ENCODE results near the gene MOB3B. TPM values are rescaled to one million over a fixed set of nuclear protein-coding genes. Genes with fewer than 3 reads are reported as not detected.

The MOB3B gene
- total RNA-seq, 1 donor from 2014 or later = 11.0 TPM

DNA sequence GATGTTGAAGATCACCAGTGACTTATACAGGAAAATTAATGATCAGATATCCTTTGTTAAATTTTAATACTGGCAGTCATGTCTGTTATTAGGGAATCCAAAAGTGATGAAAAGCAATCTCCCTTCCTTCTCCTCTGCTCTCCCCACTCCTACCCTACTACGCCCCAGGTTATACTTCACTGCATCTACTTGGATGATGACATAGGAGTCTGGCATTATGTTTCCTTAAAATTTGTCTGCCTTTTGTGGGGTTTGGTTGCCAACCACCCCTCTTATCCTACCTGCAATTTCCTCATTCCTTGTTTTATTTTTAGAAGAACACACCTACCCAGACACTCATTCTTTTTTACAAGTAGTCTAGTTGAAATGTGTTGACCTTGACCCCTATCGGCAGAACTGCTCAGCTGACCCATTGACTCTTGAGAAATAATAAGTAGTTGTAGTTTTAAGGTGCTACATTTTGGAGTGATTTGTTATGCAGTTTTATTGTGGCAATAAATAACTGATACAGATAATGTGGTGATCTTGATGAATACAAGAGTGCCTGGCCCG, 5.1 kb upstream of the MOB3B start:
- H3K9me3 ChIP-seq = no peaks in the 10 kb centered on the region
- no peaks in the 10 kb centered on the region for H3K27me3 ChIP-seq
- no peak overlapping the region for H3K4me3 ChIP-seq
- H3K36me3 ChIP-seq = no peaks in the 10 kb centered on the region
- TF ChIP-seq POLR2AphosphoS5 (IDR thresholded peaks at IDR 0.05; ENCODE audit: insufficient read depth in 1 of 2, low read depth in 1 of 2) = no peak
- no peak for TF ChIP-seq POLR2A (IDR thresholded peaks at IDR 0.05)
- TF ChIP-seq, protein P1, sequence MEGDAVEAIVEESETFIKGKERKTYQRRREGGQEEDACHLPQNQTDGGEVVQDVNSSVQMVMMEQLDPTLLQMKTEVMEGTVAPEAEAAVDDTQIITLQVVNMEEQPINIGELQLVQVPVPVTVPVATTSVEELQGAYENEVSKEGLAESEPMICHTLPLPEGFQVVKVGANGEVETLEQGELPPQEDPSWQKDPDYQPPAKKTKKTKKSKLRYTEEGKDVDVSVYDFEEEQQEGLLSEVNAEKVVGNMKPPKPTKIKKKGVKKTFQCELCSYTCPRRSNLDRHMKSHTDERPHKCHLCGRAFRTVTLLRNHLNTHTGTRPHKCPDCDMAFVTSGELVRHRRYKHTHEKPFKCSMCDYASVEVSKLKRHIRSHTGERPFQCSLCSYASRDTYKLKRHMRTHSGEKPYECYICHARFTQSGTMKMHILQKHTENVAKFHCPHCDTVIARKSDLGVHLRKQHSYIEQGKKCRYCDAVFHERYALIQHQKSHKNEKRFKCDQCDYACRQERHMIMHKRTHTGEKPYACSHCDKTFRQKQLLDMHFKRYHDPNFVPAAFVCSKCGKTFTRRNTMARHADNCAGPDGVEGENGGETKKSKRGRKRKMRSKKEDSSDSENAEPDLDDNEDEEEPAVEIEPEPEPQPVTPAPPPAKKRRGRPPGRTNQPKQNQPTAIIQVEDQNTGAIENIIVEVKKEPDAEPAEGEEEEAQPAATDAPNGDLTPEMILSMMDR (IDR thresholded peaks at IDR 0.05) = no peak
- no peak for DNase-seq (ENCODE audit: extremely low spot score in 2 of 2)
- intact Hi-C loops (cut with DNase I) = no loop called here
- peaks cover 49% of the 10 kb centered on the region for H3K4me1 ChIP-seq
- H3K27ac ChIP-seq = peak overlapping the region; percentile 56

DNA sequence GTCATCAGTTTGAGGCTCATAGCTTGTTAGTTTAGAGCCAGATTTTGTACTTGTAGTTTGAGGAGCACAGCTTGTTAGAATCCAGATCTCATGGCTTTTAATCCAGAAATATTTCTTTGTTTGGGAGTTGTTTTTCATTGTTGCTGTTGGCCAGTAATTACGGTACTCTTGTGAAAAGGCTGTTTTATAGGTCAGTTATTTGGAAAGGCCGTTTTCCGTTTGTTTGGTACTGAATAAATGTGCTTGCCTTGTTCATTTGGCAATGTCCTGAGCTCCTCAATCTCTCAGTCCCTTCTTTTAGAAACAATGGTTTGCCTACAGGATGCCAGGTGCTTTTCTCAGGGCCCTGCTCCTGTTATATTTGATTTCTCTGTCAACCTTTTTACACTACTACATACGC, 4.5 kb upstream of the MOB3B start:
- no peaks in the 10 kb centered on the region for H3K27me3 ChIP-seq
- intact Hi-C loops (cut with DNase I) = no loop called here
- no peak for DNase-seq (ENCODE audit: extremely low spot score in 2 of 2)
- H3K9me3 ChIP-seq = no peaks in the 10 kb centered on the region
- TF ChIP-seq POLR2A (IDR thresholded peaks at IDR 0.05) = no peak
- peak in 1 of 2 donors; percentile 60 for TF ChIP-seq POLR2AphosphoS5 (IDR thresholded peaks at IDR 0.05; ENCODE audit: insufficient read depth in 1 of 2, low read depth in 1 of 2)
- TF ChIP-seq, protein P1 (IDR thresholded peaks at IDR 0.05) = no peak
- no peak overlapping the region for H3K4me3 ChIP-seq
- no peaks in the 10 kb centered on the region for H3K36me3 ChIP-seq
- H3K27ac ChIP-seq = peak overlapping the region; percentile 56
- peaks cover 44% of the 10 kb centered on the region for H3K4me1 ChIP-seq

DNA sequence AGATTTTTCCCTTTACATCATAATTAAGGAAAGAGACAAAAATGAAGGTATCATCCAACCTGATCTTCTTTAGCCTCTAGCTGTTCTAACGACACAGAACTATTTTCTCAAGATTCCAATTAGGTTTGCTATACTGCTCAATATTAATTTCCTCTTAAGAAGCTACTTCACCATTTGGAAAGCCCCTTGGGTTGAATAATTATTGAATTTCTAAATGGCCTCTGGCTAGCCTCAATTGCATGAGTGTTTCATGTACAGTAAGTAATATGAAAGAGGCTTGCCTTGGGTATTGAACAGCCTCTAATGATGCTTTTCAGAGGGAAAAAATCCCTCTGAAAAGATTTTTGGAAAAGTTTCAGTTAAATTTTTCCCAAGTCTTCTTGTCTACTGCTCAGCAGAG, 3.7 kb upstream of the MOB3B start:
- Histone ChIP-seq H3K36me3 (no peaks in the 10 kb centered on the region), H3K27ac (peak overlapping the region; percentile 56), H3K9me3 (no peaks in the 10 kb centered on the region), H3K4me1 (peaks cover 36% of the 10 kb centered on the region), H3K4me3 (no peak overlapping the region), H3K27me3 (no peaks in the 10 kb centered on the region)
- TF ChIP-seq, protein P1 (IDR thresholded peaks at IDR 0.05) = no peak
- no peak for TF ChIP-seq POLR2A (IDR thresholded peaks at IDR 0.05)
- no peak for TF ChIP-seq POLR2AphosphoS5 (IDR thresholded peaks at IDR 0.05; ENCODE audit: insufficient read depth in 1 of 2, low read depth in 1 of 2)
- DNase-seq (ENCODE audit: extremely low spot score in 2 of 2) = no peak
- intact Hi-C loops (cut with DNase I) = no loop called here

DNA sequence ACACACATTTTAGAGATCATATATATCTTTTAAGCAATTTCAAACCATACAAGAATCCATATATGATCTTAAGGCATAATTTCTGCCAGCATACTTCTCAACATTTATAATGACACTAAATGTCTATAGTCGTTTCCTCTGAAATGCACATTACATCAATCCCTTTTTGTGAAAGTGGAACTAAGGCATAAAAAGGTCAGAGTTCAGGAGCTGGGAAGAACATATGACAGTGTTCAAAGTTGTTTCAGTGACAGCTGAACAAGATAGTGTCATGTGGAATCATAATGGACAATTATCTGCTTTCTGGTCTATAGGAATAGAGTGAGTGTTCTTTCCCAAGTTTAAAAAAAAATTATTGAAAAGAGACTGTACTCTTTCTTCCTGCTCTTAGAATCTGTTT, 2.4 kb upstream of the MOB3B start:
- intact Hi-C loops (cut with DNase I) = no loop called here
- H3K27ac ChIP-seq = no peak overlapping the region
- H3K27me3 ChIP-seq = no peaks in the 10 kb centered on the region
- no peaks in the 10 kb centered on the region for H3K36me3 ChIP-seq
- peaks cover 45% of the 10 kb centered on the region for H3K4me1 ChIP-seq
- DNase-seq (ENCODE audit: extremely low spot score in 2 of 2) = no peak
- H3K4me3 ChIP-seq = no peak overlapping the region
- no peak for TF ChIP-seq POLR2AphosphoS5 (IDR thresholded peaks at IDR 0.05; ENCODE audit: insufficient read depth in 1 of 2, low read depth in 1 of 2)
- TF ChIP-seq POLR2A (IDR thresholded peaks at IDR 0.05) = no peak
- TF ChIP-seq, protein P1 (IDR thresholded peaks at IDR 0.05) = no peak
- no peaks in the 10 kb centered on the region for H3K9me3 ChIP-seq

DNA sequence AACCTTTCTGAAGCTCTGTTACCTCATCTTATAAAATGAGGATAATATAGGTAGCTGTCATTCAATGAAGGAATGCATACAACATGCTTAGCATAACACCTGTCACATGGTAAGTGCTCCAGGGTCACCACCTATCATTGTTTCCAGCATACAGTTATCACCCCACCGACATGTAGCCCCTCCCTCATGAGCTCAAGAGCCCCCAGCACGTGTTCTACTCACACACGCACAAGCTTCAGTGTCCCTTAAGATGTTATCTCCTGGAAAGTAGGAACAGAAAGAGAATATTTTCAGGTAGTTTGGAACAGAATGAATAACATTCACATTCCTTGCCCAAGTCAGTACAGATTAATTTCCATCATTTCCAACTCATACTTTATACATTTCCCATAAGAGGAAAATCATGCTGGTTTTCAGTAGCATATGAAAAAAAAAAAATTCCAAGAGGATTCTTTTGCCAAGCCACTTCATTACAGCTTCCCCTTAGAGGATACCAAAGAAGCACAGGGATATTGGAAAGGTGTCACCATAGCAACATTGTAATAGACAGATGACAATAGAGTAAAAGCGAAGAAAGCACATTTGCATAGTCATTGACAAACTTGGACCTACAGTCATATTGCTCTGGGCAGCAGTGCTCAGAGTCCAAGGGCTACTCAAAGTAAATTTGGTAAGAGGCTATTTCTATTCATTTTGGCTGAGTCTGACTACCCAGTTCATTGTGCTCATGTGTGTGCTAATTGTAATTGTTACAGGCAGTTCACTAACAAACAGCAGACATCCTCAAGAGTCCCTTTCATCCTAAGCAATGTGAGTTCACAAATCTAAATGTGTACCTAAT, 1.5 kb upstream of the MOB3B start:
- TF ChIP-seq, protein P1 (IDR thresholded peaks at IDR 0.05) = no peak
- TF ChIP-seq POLR2AphosphoS5 (IDR thresholded peaks at IDR 0.05; ENCODE audit: insufficient read depth in 1 of 2, low read depth in 1 of 2) (no peak), POLR2A (IDR thresholded peaks at IDR 0.05) (no peak)
- no peak for DNase-seq (ENCODE audit: extremely low spot score in 2 of 2)
- no peaks in the 10 kb centered on the region for H3K9me3 ChIP-seq
- H3K36me3 ChIP-seq = no peaks in the 10 kb centered on the region
- no peaks in the 10 kb centered on the region for H3K27me3 ChIP-seq
- intact Hi-C loops (cut with DNase I) = no loop called here
- no peak overlapping the region for H3K4me3 ChIP-seq
- H3K4me1 ChIP-seq = peaks cover 54% of the 10 kb centered on the region
- no peak overlapping the region for H3K27ac ChIP-seq

Data from vagina (tissue), 2 donors.